ENCODE data around the gene ATP9A.

DNA sequence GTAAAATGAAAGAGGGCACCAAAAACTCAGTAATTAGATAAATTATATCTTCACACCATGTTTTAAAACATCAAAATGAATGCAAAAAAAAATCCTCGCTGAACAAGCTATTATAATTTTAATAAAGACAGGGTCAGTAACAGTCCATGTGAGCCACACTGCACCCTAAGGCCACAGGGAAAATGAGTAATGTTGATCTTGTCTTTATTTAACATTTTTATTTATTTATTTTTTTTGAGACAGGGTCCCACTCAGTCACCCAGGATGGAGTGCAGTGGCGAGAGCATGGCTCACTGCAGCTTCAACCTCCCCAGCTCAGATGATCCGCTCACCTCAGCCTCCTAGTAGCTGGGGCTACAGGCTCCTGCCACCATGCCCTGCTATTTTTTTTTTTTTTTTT is 217.0 kb downstream of the ATP9A start:
- TF ChIP-seq, protein P1, sequence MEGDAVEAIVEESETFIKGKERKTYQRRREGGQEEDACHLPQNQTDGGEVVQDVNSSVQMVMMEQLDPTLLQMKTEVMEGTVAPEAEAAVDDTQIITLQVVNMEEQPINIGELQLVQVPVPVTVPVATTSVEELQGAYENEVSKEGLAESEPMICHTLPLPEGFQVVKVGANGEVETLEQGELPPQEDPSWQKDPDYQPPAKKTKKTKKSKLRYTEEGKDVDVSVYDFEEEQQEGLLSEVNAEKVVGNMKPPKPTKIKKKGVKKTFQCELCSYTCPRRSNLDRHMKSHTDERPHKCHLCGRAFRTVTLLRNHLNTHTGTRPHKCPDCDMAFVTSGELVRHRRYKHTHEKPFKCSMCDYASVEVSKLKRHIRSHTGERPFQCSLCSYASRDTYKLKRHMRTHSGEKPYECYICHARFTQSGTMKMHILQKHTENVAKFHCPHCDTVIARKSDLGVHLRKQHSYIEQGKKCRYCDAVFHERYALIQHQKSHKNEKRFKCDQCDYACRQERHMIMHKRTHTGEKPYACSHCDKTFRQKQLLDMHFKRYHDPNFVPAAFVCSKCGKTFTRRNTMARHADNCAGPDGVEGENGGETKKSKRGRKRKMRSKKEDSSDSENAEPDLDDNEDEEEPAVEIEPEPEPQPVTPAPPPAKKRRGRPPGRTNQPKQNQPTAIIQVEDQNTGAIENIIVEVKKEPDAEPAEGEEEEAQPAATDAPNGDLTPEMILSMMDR (conservative IDR thresholded peaks at IDR 0.05; ENCODE audit: low read depth, low read length), result no peak
- TF ChIP-seq EZH2 (IDR thresholded peaks at IDR 0.05; ENCODE audit: low read length, unreplicated experiment), result no peak

Data from PC-3 (cell line).